GM18868 (cell line): Measurements from ENCODE around the gene POU2F3.

Experiments used
- ATAC-seq: cut with Tn5 transposase; IDR thresholded peaks from one replicate; pipeline ENCODE4 v1.9.1; 2021; ENCODE audit warnings: mild to moderate bottlenecking, moderate library complexity; ENCODE audit not compliant: unreplicated experiment

Gene POU2F3

GRCh38 chr11:120210626-120211521, 29.1 kb upstream of the POU2F3 start, which contains the start of gene OAF:
OAF (plus strand) TSS chr11:120211032; CDS start chr11:120211280, 248 bp downstream.
- peak; percentile 73 for ATAC-seq

- peak; percentile 8 for ATAC-seq
Measured at GRCh38 chr11:120211522-120212258, 28.2 kb upstream of the POU2F3 start.

DNA sequence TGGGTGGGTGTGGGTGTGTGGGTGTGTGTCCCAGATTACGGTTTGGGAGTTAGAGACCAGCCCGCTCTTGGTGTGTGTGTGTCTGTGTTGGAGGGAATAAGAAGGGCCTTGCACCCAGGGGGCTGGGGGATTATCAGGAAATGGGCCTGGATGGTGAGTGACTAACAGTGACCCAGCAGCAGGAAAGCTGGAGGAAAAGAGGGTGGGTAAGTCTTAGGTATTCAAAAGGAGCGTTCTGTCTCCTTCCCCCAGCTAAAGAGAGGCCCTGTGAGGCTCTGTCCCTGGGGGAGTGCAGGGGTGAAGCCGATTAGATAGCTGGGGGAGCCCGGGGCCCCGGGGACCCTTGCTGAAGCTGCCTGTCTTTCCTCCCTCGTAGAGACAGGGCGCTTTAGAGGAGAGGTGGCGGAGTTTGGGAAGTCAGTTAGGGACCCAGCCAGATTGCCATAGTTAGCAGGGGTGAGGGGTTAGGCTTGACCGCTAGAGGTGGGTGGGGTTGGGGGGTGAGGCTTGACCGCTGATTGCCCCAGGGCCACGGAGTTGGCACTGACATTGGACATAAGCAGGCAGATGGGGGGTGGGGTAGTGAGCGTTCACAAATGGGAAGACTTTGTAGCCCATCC, 27.6 kb upstream of the POU2F3 start:
- ATAC-seq, result no peak

DNA sequence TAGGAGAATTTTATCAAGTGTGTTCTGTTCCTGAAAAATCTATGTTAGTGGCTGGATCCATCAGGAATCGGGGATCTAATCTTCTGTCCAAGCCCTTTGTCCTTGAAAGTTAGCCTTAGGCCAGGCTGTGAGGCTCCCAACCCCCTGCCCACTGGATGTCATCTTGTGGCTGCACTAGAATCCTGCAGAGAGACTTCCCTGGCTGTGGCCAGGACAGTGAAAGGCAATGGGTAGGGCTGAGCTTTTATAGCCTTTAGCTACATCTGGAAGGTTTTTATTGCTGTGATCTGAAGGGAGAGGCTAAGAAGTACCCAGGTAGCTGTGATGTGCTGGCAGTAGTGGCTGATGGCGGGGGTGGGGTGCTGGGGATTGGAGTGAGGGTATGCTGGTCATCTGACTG, 27.0 kb upstream of the POU2F3 start:
- ATAC-seq, result no peak

GRCh38 chr11:120214581-120214980, 25.4 kb upstream of the POU2F3 start:
- no peak for ATAC-seq

GRCh38 chr11:120215634-120216033, 24.3 kb upstream of the POU2F3 start:
- no peak for ATAC-seq

- no peak for ATAC-seq
Measured at GRCh38 chr11:120216426-120217102, 23.4 kb upstream of the POU2F3 start.

DNA sequence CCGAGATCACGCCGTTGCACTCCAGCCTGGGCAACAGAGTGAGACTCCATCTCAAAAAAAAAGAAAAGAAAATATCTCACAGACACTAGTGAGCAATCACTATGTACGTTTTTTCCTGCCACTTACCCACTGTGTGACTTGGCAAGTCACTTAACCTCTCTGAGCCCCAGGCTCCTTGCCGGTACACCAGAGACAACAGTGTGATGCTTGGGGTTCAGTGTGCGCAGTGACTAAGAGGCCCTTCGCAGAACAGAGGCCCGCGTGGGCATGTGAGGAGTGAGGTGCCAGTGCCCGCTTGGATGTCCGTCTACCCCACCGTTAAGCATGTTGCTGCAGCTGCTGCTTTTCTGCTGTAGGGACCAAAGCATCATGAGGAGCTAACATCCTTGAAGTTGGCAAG, 22.4 kb upstream of the POU2F3 start:
- no peak for ATAC-seq

GRCh38 chr11:120217941-120218694, 21.8 kb upstream of the POU2F3 start:
- no peak for ATAC-seq

GRCh38 chr11:120218695-120219033, 21.3 kb upstream of the POU2F3 start:
- ATAC-seq, result no peak

- no peak for ATAC-seq
Measured at GRCh38 chr11:120219232-120219937, 20.6 kb upstream of the POU2F3 start.

DNA sequence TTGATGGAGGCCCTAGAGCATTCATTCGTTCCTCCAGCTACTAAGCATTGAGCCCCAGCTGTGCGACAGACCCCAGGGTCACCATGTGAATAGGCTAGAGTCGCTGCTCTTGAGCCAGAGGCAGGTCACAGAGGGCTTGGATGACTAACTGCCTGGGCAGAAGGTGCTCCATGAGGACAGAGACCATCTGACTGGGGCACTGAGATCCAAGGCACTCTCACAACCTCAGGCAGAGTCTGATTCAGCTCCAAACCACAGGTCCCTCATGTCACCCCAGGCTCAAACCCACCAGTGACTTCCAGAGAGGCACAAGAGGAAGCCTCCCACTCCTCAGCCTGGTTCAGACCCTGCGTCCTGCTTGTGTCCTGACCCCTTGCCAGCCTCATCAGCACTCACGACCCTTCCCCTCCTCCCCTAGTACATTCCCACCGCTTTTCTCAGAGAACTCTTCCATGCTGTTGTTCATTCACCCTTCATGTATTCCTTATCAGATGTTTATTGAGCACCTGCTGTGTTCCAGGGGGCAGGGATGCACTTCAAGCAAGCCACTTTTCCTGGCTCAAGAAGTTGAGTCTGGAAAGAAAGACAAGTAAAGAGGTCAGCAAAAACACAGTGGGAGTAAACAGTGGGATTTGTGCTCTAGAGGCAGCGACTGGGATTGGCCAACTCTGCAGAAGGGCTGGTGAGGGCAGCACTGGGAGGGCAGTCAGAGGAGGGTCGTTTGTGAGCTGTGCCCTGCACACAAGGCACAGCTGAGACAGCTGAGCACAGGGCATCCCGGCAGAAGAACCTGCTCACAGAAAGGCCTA, 19.8 kb upstream of the POU2F3 start:
- no peak for ATAC-seq

- no peak for ATAC-seq
Measured at GRCh38 chr11:120220747-120221037, 19.2 kb upstream of the POU2F3 start.

GRCh38 chr11:120221115-120221752, 18.7 kb upstream of the POU2F3 start:
- ATAC-seq, result no peak

- no peak for ATAC-seq
Measured at GRCh38 chr11:120222916-120223315, 17.0 kb upstream of the POU2F3 start.

- no peak for ATAC-seq
Measured at GRCh38 chr11:120223793-120224192, 16.1 kb upstream of the POU2F3 start.

- ATAC-seq, result no peak
Measured at GRCh38 chr11:120224361-120224760, 15.6 kb upstream of the POU2F3 start.
